SK-N-SH (cell line): Measurements from ENCODE around the gene MBNL2. TPM values are rescaled to one million over a fixed set of nuclear protein-coding genes. Genes with fewer than 3 reads are reported as not detected.

Source experiments
- CTCF ChIA-PET: fragments of 300-600, 350-600 bp; formaldehyde crosslinking; extraction: SDS; loops from one replicate; lab custom pipeline; 2021; lab: Yijun Ruan, JAX
- POLR2A ChIA-PET: fragments of 350-600 bp; sonication (Branson Sonifier 250); formaldehyde crosslinking; extraction: SDS; loops from one replicate; lab custom pipeline; 2020; ENCODE audit warnings: antibody characterized with exemption, inconsistent platforms; lab: Yijun Ruan, JAX
- DNase-seq: peaks from one replicate; pipeline ENCODE4 v3.0.0; 2012
- H2AFZ ChIP-seq: fragments of 200-600 bp; sonication (generic); 2 replicates; pipeline ENCODE4 v1.8.1; 2016; ENCODE audit warnings: antibody characterized with exemption, mild to moderate bottlenecking, low read depth
- H3F3A ChIP-seq: fragments of 200-600 bp; sonication (generic); replicated peaks from 2 replicates; pipeline ENCODE3; 2016; ENCODE audit warnings: antibody characterized with exemption, mild to moderate bottlenecking; ENCODE audit not compliant: insufficient read depth
- H3K27ac ChIP-seq, 2 experiments: fragments of 200-500 bp in 1 of 2; fragments of 200-600 bp in 1 of 2; sonication (Bioruptor generic) in 1 of 2; sonication (generic), shearing (Covaris generic) in 1 of 2; 2 replicates each; pipeline versions ENCODE4 v1.5.1 to v1.6.1; 2014 to 2016; ENCODE audit warnings: low read depth in 2 of 2, inconsistent platforms in 1 of 2, low read length in 1 of 2, mild to moderate bottlenecking in 1 of 2, mixed read lengths in 1 of 2
- H3K27me3 ChIP-seq: fragments of 200-600 bp; sonication (generic), shearing (Covaris generic); 2 replicates; pipeline ENCODE4 v1.6.1; 2016; ENCODE audit warnings: mixed run types; ENCODE audit not compliant: insufficient read depth
- H3K36me3 ChIP-seq, 2 experiments: fragments of 200-500 bp in 1 of 2; fragments of 200-600 bp in 1 of 2; sonication (Bioruptor generic) in 1 of 2; sonication (generic) in 1 of 2; replicated peaks in 1 of 2; 2 replicates each; pipeline versions ENCODE3 to v1.5.1; 2014 to 2016; ENCODE audit warnings: low read length in 1 of 2, mild to moderate bottlenecking in 1 of 2; ENCODE audit not compliant: insufficient read depth in 2 of 2, control insufficient read depth in 1 of 2
- H3K4me1 ChIP-seq, 2 experiments: fragments of 200-500 bp in 1 of 2; fragments of 200-600 bp in 1 of 2; sonication (Bioruptor generic) in 1 of 2; sonication (generic), shearing (Covaris generic) in 1 of 2; 2 replicates each; pipeline versions ENCODE4 v1.5.1 to v1.6.1; 2014 to 2016; ENCODE audit warnings: low read depth in 1 of 2, low read length in 1 of 2, mixed run types in 1 of 2; ENCODE audit not compliant: insufficient read depth in 2 of 2, control insufficient read depth in 1 of 2
- H3K4me2 ChIP-seq: fragments of 200-600 bp; sonication (generic), shearing (Covaris generic); 2 replicates; pipeline ENCODE4 v1.6.1; 2017; ENCODE audit warnings: mixed run types
- H3K4me3 ChIP-seq, 2 experiments: fragments of 200-500 bp in 1 of 2; fragments of 200-600 bp in 1 of 2; sonication (Bioruptor generic) in 1 of 2; sonication (generic), shearing (Covaris generic) in 1 of 2; 2 replicates each; pipeline versions ENCODE4 v1.5.1 to v1.8.1; 2014 to 2016; ENCODE audit warnings: low read depth in 2 of 2, inconsistent platforms in 1 of 2, low read length in 1 of 2, mild to moderate bottlenecking in 1 of 2, mixed read lengths in 1 of 2, moderate library complexity in 1 of 2
- H3K79me2 ChIP-seq: fragments of 200-600 bp; sonication (generic); 2 replicates; pipeline ENCODE4 v1.8.1; 2017; ENCODE audit warnings: mild to moderate bottlenecking; ENCODE audit not compliant: insufficient read depth
- H3K9ac ChIP-seq: fragments of 200-600 bp; sonication (generic); 2 replicates; pipeline ENCODE4 v1.6.1; 2017; ENCODE audit warnings: mixed run types
- H3K9me2 ChIP-seq: fragments of 200-600 bp; sonication (generic); 2 replicates; pipeline ENCODE4 v1.6.1; 2017; ENCODE audit warnings: mixed run types
- H3K9me3 ChIP-seq: fragments of 200-600 bp; sonication (generic); 2 replicates; pipeline ENCODE4 v1.6.1; 2017; ENCODE audit warnings: mixed run types, mild to moderate bottlenecking, moderate library complexity
- H4K20me1 ChIP-seq: fragments of 200-600 bp; sonication (generic); 2 replicates; pipeline ENCODE4 v1.6.1; 2017; ENCODE audit warnings: mild to moderate bottlenecking, mixed run types; ENCODE audit not compliant: insufficient read depth
- EP300 ChIP-seq, 2 experiments: IDR thresholded peaks; 2 replicates each; pipeline versions ENCODE4 v1.4.0 to v1.6.1; 2012; ENCODE audit warnings: borderline replicate concordance in 1 of 2, low read depth in 1 of 2, low read length in 1 of 2
- FOSL2 ChIP-seq: IDR thresholded peaks from 2 replicates; pipeline ENCODE4 v1.4.0; 2012; ENCODE audit warnings: low read depth, mild to moderate bottlenecking, moderate library complexity, borderline replicate concordance
- FOXM1 ChIP-seq: IDR thresholded peaks from 2 replicates; pipeline ENCODE4 v1.4.0; 2012; ENCODE audit warnings: low read depth, mild to moderate bottlenecking
- GABPA ChIP-seq: IDR thresholded peaks from 2 replicates; pipeline ENCODE4 v1.4.0; 2012; ENCODE audit warnings: low read depth, mild to moderate bottlenecking
- GATA2 ChIP-seq: sonication (generic); formaldehyde crosslinking; IDR thresholded peaks from 2 replicates; pipeline ENCODE4 v1.5.0; 2020; ENCODE audit warnings: mild to moderate bottlenecking, missing genetic modification reagents
- IRF3 ChIP-seq: fragments of 150-350 bp; IDR thresholded peaks from 2 replicates; pipeline ENCODE4 v1.6.1; 2016; ENCODE audit warnings: mild to moderate bottlenecking, low read depth, low read length
- JUND ChIP-seq: IDR thresholded peaks from 2 replicates; pipeline ENCODE4 v1.4.0; 2012
- MXI1 ChIP-seq: IDR thresholded peaks from 2 replicates; pipeline ENCODE4 v1.6.1; 2012; ENCODE audit warnings: mild to moderate bottlenecking, low read depth, low read length, improper control_type of control experiment
- NFIC ChIP-seq: IDR thresholded peaks from 2 replicates; pipeline ENCODE4 v1.4.0; 2012; ENCODE audit warnings: borderline replicate concordance
- NRF1 ChIP-seq: IDR thresholded peaks from 2 replicates; pipeline ENCODE4 v1.6.1; 2012; ENCODE audit warnings: low read depth, mild to moderate bottlenecking, low read length
- RAD21 ChIP-seq: IDR thresholded peaks from 2 replicates; pipeline ENCODE4 v1.6.1; 2012; ENCODE audit warnings: mild to moderate bottlenecking, low read length
- RCOR1 ChIP-seq: fragments of 150-350 bp; IDR thresholded peaks from 2 replicates; pipeline ENCODE4 v1.6.1; 2017; ENCODE audit warnings: antibody characterized with exemption, low read length
- REST ChIP-seq: IDR thresholded peaks from 2 replicates; pipeline ENCODE4 v1.6.1; 2012; ENCODE audit warnings: mild to moderate bottlenecking, low read depth, low read length, moderate library complexity
- RXRA ChIP-seq: IDR thresholded peaks from 2 replicates; pipeline ENCODE4 v1.4.0; 2012; ENCODE audit warnings: low read depth, mild to moderate bottlenecking, borderline replicate concordance
- SIN3A ChIP-seq: IDR thresholded peaks from 2 replicates; pipeline ENCODE4 v1.6.1; 2012; ENCODE audit warnings: low read depth, mild to moderate bottlenecking, low read length, moderate library complexity, borderline replicate concordance
- TCF12 ChIP-seq: IDR thresholded peaks from 2 replicates; pipeline ENCODE4 v1.4.0; 2012
- TEAD4 ChIP-seq: IDR thresholded peaks from 2 replicates; pipeline ENCODE4 v1.4.0; 2012; ENCODE audit warnings: mild to moderate bottlenecking, borderline replicate concordance; ENCODE audit not compliant: insufficient read depth
- YY1 ChIP-seq: IDR thresholded peaks from 2 replicates; pipeline ENCODE4 v1.4.0; 2012; ENCODE audit warnings: low read depth, mild to moderate bottlenecking
- polyA plus RNA-seq, 3 experiments: library from polyadenylated mRNA; depleted of rRNA; stranded (reverse); fragments of >200 nt; gene quantifications; 2 replicates each; pipeline ENCODE4 v1.2.3, GENCODE V29; 2012
- TF ChIP-seq, protein P1 (sequence below): IDR thresholded peaks from 2 replicates; pipeline ENCODE4; 2012
- TF ChIP-seq, protein P2 (sequence below): IDR thresholded peaks from 2 replicates; pipeline ENCODE4 v1.4.0; 2012; ENCODE audit warnings: low read depth, borderline replicate concordance
- TF ChIP-seq, protein P3 (sequence below): IDR thresholded peaks from 2 replicates; pipeline ENCODE4 v1.4.0; 2012; ENCODE audit warnings: low read depth, borderline replicate concordance
- TF ChIP-seq, protein P4 (sequence below): IDR thresholded peaks from 2 replicates; pipeline ENCODE4 v1.4.0; 2012; ENCODE audit warnings: low read depth

MBNL2 gene
- polyA plus RNA-seq, 1 of the 3 experiments (the other 2 are of a cell fraction), result 24.5 TPM

GRCh38 chr13:97249796-97250495 is 27.8 kb downstream of the MBNL2 start (continued):
- TF ChIP-seq GABPA (no peak), JUND (no peak), YY1 (no peak), IRF3 (no peak)
- TF ChIP-seq, all 33 proteins: peak for 0

DNA sequence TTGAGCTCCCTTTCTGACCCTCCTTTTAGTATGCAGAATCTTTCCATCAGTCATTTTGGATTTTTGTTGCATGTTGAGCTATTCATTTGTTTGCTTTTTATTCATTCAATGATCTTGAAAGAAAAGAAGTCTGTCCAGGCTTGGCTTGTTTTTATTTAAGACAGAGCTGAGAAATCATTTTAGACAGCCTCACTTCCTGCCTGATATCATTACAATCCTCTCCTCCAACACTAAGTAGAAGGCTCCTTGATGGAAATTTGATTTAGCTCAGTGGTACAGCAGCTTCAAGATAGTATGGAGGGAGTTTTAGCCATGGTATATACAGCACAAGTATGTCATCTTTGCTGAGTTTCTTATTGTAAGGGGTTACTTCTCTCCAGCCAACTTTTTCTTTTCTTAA is 28.4 kb downstream of the MBNL2 start:
- Histone ChIP-seq H3K27ac (peak overlapping the region; percentile 74 to 79; a peak in 3 of 4 replicates), H3K27me3 (no peaks in the 10 kb centered on the region), H3K4me1 (peaks cover 7 to 51% of the 10 kb centered on the region in 2 experiments)

More for the DNA sequence above, 28.4 kb downstream of the MBNL2 start:
- Histone ChIP-seq H3K4me3 (peak overlapping the region in 1 of 2 experiments; percentile 17; a peak in 1 of 4 replicates), H2AFZ (no peak overlapping the region), H3F3A (peaks cover 50% of the 10 kb centered on the region), H3K9me2 (no peaks in the 10 kb centered on the region), H3K9me3 (no peaks in the 10 kb centered on the region), H3K79me2 (peaks cover 100% of the 10 kb centered on the region), H3K36me3 (peaks cover 6 to 51% of the 10 kb centered on the region in 2 experiments), H4K20me1 (no peaks in the 10 kb centered on the region; the same call in 1 of the 2 replicates), H3K9ac (peak overlapping the region; percentile 48; the same call in 1 of the 2 replicates), H3K4me2 (peak overlapping the region; percentile 65)
- CTCF ChIA-PET, result interaction anchor here (0.8 to 3.0 kb wide), 6 partner anchors 9 to 140 kb away, joined by 3 to 9 read pairs (median 3); partner anchors contain the start of gene MBNL2
- TF ChIP-seq NRF1 (no peak), MXI1 (no peak), JUND (peak; percentile 4; the same call in 1 of the 2 replicates), TCF12 (peak; percentile 63), FOSL2 (no peak), RAD21 (no peak), FOXM1 (no peak), GATA2 (CRISPR knock-in tag) (no peak), TEAD4 (no peak), EP300 (IDR thresholded peaks at IDR 0.05; ENCODE audit: borderline replicate concordance in 1 of 2, low read depth in 1 of 2, low read length in 1 of 2) (0 out of 4 replicates have a peak, but pooled peaks of 1 of the 2 experiments have one; percentile 34), YY1 (no peak), REST (no peak), RXRA (0 out of 2 replicates have a peak, but pooled peaks have one; percentile 13), SIN3A (no peak), NFIC (0 out of 2 replicates have a peak, but pooled peaks have one; percentile 12), RCOR1 (no peak)
- TF ChIP-seq, protein P1, sequence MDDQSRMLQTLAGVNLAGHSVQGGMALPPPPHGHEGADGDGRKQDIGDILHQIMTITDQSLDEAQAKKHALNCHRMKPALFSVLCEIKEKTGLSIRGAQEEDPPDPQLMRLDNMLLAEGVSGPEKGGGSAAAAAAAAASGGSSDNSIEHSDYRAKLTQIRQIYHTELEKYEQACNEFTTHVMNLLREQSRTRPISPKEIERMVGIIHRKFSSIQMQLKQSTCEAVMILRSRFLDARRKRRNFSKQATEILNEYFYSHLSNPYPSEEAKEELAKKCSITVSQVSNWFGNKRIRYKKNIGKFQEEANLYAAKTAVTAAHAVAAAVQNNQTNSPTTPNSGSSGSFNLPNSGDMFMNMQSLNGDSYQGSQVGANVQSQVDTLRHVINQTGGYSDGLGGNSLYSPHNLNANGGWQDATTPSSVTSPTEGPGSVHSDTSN, result peak; percentile 71
- TF ChIP-seq, protein P2, sequence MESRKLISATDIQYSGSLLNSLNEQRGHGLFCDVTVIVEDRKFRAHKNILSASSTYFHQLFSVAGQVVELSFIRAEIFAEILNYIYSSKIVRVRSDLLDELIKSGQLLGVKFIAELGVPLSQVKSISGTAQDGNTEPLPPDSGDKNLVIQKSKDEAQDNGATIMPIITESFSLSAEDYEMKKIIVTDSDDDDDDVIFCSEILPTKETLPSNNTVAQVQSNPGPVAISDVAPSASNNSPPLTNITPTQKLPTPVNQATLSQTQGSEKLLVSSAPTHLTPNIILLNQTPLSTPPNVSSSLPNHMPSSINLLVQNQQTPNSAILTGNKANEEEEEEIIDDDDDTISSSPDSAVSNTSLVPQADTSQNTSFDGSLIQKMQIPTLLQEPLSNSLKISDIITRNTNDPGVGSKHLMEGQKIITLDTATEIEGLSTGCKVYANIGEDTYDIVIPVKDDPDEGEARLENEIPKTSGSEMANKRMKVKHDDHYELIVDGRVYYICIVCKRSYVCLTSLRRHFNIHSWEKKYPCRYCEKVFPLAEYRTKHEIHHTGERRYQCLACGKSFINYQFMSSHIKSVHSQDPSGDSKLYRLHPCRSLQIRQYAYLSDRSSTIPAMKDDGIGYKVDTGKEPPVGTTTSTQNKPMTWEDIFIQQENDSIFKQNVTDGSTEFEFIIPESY, result no peak
- TF ChIP-seq, protein P3, sequence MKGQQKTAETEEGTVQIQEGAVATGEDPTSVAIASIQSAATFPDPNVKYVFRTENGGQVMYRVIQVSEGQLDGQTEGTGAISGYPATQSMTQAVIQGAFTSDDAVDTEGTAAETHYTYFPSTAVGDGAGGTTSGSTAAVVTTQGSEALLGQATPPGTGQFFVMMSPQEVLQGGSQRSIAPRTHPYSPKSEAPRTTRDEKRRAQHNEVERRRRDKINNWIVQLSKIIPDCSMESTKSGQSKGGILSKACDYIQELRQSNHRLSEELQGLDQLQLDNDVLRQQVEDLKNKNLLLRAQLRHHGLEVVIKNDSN, result no peak
- TF ChIP-seq, protein P4, sequence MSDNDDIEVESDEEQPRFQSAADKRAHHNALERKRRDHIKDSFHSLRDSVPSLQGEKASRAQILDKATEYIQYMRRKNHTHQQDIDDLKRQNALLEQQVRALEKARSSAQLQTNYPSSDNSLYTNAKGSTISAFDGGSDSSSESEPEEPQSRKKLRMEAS, result no peak
- DNase-seq, result no peak
- POLR2A ChIA-PET, result no interaction called here
